HepG2 (cell line): ENCODE measurements around the gene M1AP. TPM values are rescaled to one million over a fixed set of nuclear protein-coding genes. Genes with fewer than 3 reads are reported as not detected.

ENCODE experiments used
- ATAD3A ChIP-seq: sonication (generic); formaldehyde crosslinking; IDR thresholded peaks from 2 replicates; pipeline ENCODE4 v1.4.0; 2020; ENCODE audit warnings: missing genetic modification reagents
- CBX5 ChIP-seq: sonication (generic); formaldehyde crosslinking; IDR thresholded peaks from 2 replicates; pipeline ENCODE4 v1.4.0; 2020; ENCODE audit warnings: missing genetic modification reagents, borderline replicate concordance
- DBP ChIP-seq: sonication (generic); formaldehyde crosslinking; IDR thresholded peaks from 2 replicates; pipeline ENCODE4 v1.4.0; 2020; ENCODE audit warnings: missing genetic modification reagents; ENCODE audit errors: not compliant biosample characterization
- KLF15 ChIP-seq: sonication (generic); formaldehyde crosslinking; IDR thresholded peaks from 2 replicates; pipeline ENCODE4 v1.8.1; 2023; ENCODE audit warnings: borderline replicate concordance, mild to moderate bottlenecking, inconsistent platforms, missing genetic modification reagents, mixed read lengths
- KLF16 ChIP-seq, 2 experiments: sonication (generic) in 1 of 2; formaldehyde crosslinking in 1 of 2; IDR thresholded peaks; 2 replicates each; pipeline versions ENCODE4 v1.6.1 to v1.8.0; 2016 to 2023; ENCODE audit warnings: missing genetic modification reagents in 2 of 2, missing compliant biosample characterization in 1 of 2
- MAF1 ChIP-seq: sonication (generic); formaldehyde crosslinking; IDR thresholded peaks from 2 replicates; pipeline ENCODE4 v1.5.0; 2020; ENCODE audit warnings: missing genetic modification reagents, borderline replicate concordance
- MYC ChIP-seq: sonication (generic); formaldehyde crosslinking; IDR thresholded peaks from 2 replicates; pipeline ENCODE4 v1.9.0; 2021; ENCODE audit warnings: missing genetic modification reagents, borderline replicate concordance
- PBX3 ChIP-seq: sonication (generic); formaldehyde crosslinking; IDR thresholded peaks from 2 replicates; pipeline ENCODE4 v1.8.1; 2023; ENCODE audit warnings: missing genetic modification reagents, inconsistent platforms, borderline replicate concordance
- SIN3B ChIP-seq: fragments of 150-350 bp; IDR thresholded peaks from 2 replicates; pipeline ENCODE4 v1.6.1; 2014; ENCODE audit warnings: low read length
- SNAPC2 ChIP-seq: sonication (generic); formaldehyde crosslinking; IDR thresholded peaks from 2 replicates; pipeline ENCODE4 v1.8.1; 2022; ENCODE audit warnings: mild to moderate bottlenecking, missing genetic modification reagents
- ZBTB39 ChIP-seq: sonication (generic); formaldehyde crosslinking; IDR thresholded peaks from 2 replicates; pipeline ENCODE4 v1.5.0; 2020; ENCODE audit warnings: missing genetic modification reagents
- ZNF143 ChIP-seq: sonication (generic); formaldehyde crosslinking; IDR thresholded peaks from 2 replicates; pipeline ENCODE4 v1.4.0; 2020; ENCODE audit warnings: missing genetic modification reagents
- ZNF253 ChIP-seq: sonication (generic); formaldehyde crosslinking; IDR thresholded peaks from 2 replicates; pipeline ENCODE4 v1.8.0; 2022; ENCODE audit warnings: mild to moderate bottlenecking, missing genetic modification reagents, borderline replicate concordance
- ZNF512 ChIP-seq: sonication (generic); formaldehyde crosslinking; IDR thresholded peaks from 2 replicates; pipeline ENCODE4 v1.4.0; 2020; ENCODE audit warnings: mild to moderate bottlenecking, missing genetic modification reagents
- ZNF7 ChIP-seq: IDR thresholded peaks from 2 replicates; pipeline ENCODE4 v1.6.1; 2016; ENCODE audit warnings: missing biosample characterization, missing genetic modification reagents
- ZNF775 ChIP-seq: sonication (generic); formaldehyde crosslinking; IDR thresholded peaks from 2 replicates; pipeline ENCODE4 v1.4.0; 2020; ENCODE audit warnings: missing genetic modification reagents, mild to moderate bottlenecking, moderate library complexity, borderline replicate concordance
- polyA plus RNA-seq, 8 experiments: library from polyadenylated mRNA; depleted of rRNA in 3 of 8; stranded (reverse) in 7 of 8; unstranded in 1 of 8; fragments of >200 nt; fragmentation: Illumina TruSeq in 4 of 8; extraction: Trizol in 4 of 8; gene quantifications; 2 replicates each; pipeline versions ENCODE4 v1.2.1 to v1.2.3, GENCODE V29; 2011 to 2016; ENCODE audit warnings: low read depth in 4 of 8, missing spikeins in 1 of 8, mixed read lengths in 1 of 8; ENCODE audit not compliant: insufficient read depth in 1 of 8
- total RNA-seq, 5 experiments: library from RNA; depleted of rRNA; stranded (reverse); fragments of >200 nt; fragmentation: Illumina TruSeq; extraction: Trizol; gene quantifications; 2 replicates each; pipeline ENCODE4 v1.2.3, GENCODE V29; 2016; ENCODE audit warnings: low read depth in 1 of 5

The M1AP gene
- total and polyA plus RNA-seq, 2 of the 13 experiments (the other 11 are each of a cell fraction or from before 2014, with no cell fraction given), result not detected

- TF ChIP-seq KLF15 (CRISPR knock-in tag), result peak; percentile 75; the same call in 1 of the 2 replicates
- peak; percentile 84 for TF ChIP-seq MYC (CRISPR knock-in tag)
- TF ChIP-seq ZNF253 (CRISPR knock-in tag), result no peak
- 0 out of 2 replicates have a peak, but pooled peaks have one; percentile 83 for TF ChIP-seq CBX5 (CRISPR knock-in tag)
- TF ChIP-seq MAF1 (CRISPR knock-in tag), result peak; percentile 51
- peak; percentile 77; the same call in 1 of the 2 replicates for TF ChIP-seq SIN3B
- no peak for TF ChIP-seq ZNF512 (CRISPR knock-in tag)
- no peak for TF ChIP-seq DBP (CRISPR knock-in tag)
- TF ChIP-seq ZBTB39, result no peak
- no peak for TF ChIP-seq PBX3 (CRISPR knock-in tag)
- no peak for TF ChIP-seq ZNF7
- TF ChIP-seq SNAPC2 (CRISPR knock-in tag), result no peak
- TF ChIP-seq ZNF143 (CRISPR knock-in tag), result peak; percentile 97
- TF ChIP-seq KLF16 (CRISPR knock-in tag; IDR thresholded peaks at IDR 0.05), result peak; percentile 88 to 90; a peak in 3 of 4 replicates
- TF ChIP-seq ATAD3A (CRISPR knock-in tag), result peak; percentile 64; the same call in 1 of the 2 replicates
- no peak; the same call in 1 of the 2 replicates for TF ChIP-seq ZNF775 (CRISPR knock-in tag)
Measured at GRCh38 chr2:74529357-74530238, 118.5 kb downstream of the M1AP start, which contains the start of the genes AUP1 and HTRA2 (continued).
